SK-N-SH (cell line): ENCODE results near the gene HDGF. TPM values are rescaled to one million over a fixed set of nuclear protein-coding genes. Genes with fewer than 3 reads are reported as not detected.

Source experiments
- CTCF ChIA-PET: fragments of 300-600, 350-600 bp; formaldehyde crosslinking; extraction: SDS; loops from one replicate; lab custom pipeline; 2021; lab: Yijun Ruan, JAX
- POLR2A ChIA-PET: fragments of 350-600 bp; sonication (Branson Sonifier 250); formaldehyde crosslinking; extraction: SDS; loops from one replicate; lab custom pipeline; 2020; ENCODE audit warnings: antibody characterized with exemption, inconsistent platforms; lab: Yijun Ruan, JAX
- DNase-seq: peaks from one replicate; pipeline ENCODE4 v3.0.0; 2012
- H2AFZ ChIP-seq: fragments of 200-600 bp; sonication (generic); 2 replicates; pipeline ENCODE4 v1.8.1; 2016; ENCODE audit warnings: antibody characterized with exemption, mild to moderate bottlenecking, low read depth
- H3F3A ChIP-seq: fragments of 200-600 bp; sonication (generic); replicated peaks from 2 replicates; pipeline ENCODE3; 2016; ENCODE audit warnings: antibody characterized with exemption, mild to moderate bottlenecking; ENCODE audit not compliant: insufficient read depth
- H3K27ac ChIP-seq, 2 experiments: fragments of 200-500 bp in 1 of 2; fragments of 200-600 bp in 1 of 2; sonication (Bioruptor generic) in 1 of 2; sonication (generic), shearing (Covaris generic) in 1 of 2; 2 replicates each; pipeline versions ENCODE4 v1.5.1 to v1.6.1; 2014 to 2016; ENCODE audit warnings: low read depth in 2 of 2, inconsistent platforms in 1 of 2, low read length in 1 of 2, mild to moderate bottlenecking in 1 of 2, mixed read lengths in 1 of 2
- H3K27me3 ChIP-seq: fragments of 200-600 bp; sonication (generic), shearing (Covaris generic); 2 replicates; pipeline ENCODE4 v1.6.1; 2016; ENCODE audit warnings: mixed run types; ENCODE audit not compliant: insufficient read depth
- H3K36me3 ChIP-seq, 2 experiments: fragments of 200-500 bp in 1 of 2; fragments of 200-600 bp in 1 of 2; sonication (Bioruptor generic) in 1 of 2; sonication (generic) in 1 of 2; replicated peaks in 1 of 2; 2 replicates each; pipeline versions ENCODE3 to v1.5.1; 2014 to 2016; ENCODE audit warnings: low read length in 1 of 2, mild to moderate bottlenecking in 1 of 2; ENCODE audit not compliant: insufficient read depth in 2 of 2, control insufficient read depth in 1 of 2
- H3K4me1 ChIP-seq, 2 experiments: fragments of 200-500 bp in 1 of 2; fragments of 200-600 bp in 1 of 2; sonication (Bioruptor generic) in 1 of 2; sonication (generic), shearing (Covaris generic) in 1 of 2; 2 replicates each; pipeline versions ENCODE4 v1.5.1 to v1.6.1; 2014 to 2016; ENCODE audit warnings: low read depth in 1 of 2, low read length in 1 of 2, mixed run types in 1 of 2; ENCODE audit not compliant: insufficient read depth in 2 of 2, control insufficient read depth in 1 of 2
- H3K4me2 ChIP-seq: fragments of 200-600 bp; sonication (generic), shearing (Covaris generic); 2 replicates; pipeline ENCODE4 v1.6.1; 2017; ENCODE audit warnings: mixed run types
- H3K4me3 ChIP-seq, 2 experiments: fragments of 200-500 bp in 1 of 2; fragments of 200-600 bp in 1 of 2; sonication (Bioruptor generic) in 1 of 2; sonication (generic), shearing (Covaris generic) in 1 of 2; 2 replicates each; pipeline versions ENCODE4 v1.5.1 to v1.8.1; 2014 to 2016; ENCODE audit warnings: low read depth in 2 of 2, inconsistent platforms in 1 of 2, low read length in 1 of 2, mild to moderate bottlenecking in 1 of 2, mixed read lengths in 1 of 2, moderate library complexity in 1 of 2
- H3K79me2 ChIP-seq: fragments of 200-600 bp; sonication (generic); 2 replicates; pipeline ENCODE4 v1.8.1; 2017; ENCODE audit warnings: mild to moderate bottlenecking; ENCODE audit not compliant: insufficient read depth
- H3K9ac ChIP-seq: fragments of 200-600 bp; sonication (generic); 2 replicates; pipeline ENCODE4 v1.6.1; 2017; ENCODE audit warnings: mixed run types
- H3K9me2 ChIP-seq: fragments of 200-600 bp; sonication (generic); 2 replicates; pipeline ENCODE4 v1.6.1; 2017; ENCODE audit warnings: mixed run types
- H3K9me3 ChIP-seq: fragments of 200-600 bp; sonication (generic); 2 replicates; pipeline ENCODE4 v1.6.1; 2017; ENCODE audit warnings: mixed run types, mild to moderate bottlenecking, moderate library complexity
- H4K20me1 ChIP-seq: fragments of 200-600 bp; sonication (generic); 2 replicates; pipeline ENCODE4 v1.6.1; 2017; ENCODE audit warnings: mild to moderate bottlenecking, mixed run types; ENCODE audit not compliant: insufficient read depth
- CHD2 ChIP-seq: fragments of 150-350 bp; IDR thresholded peaks from 2 replicates; pipeline ENCODE4 v1.6.1; 2018; ENCODE audit warnings: low read length; ENCODE audit not compliant: partially characterized antibody
- EP300 ChIP-seq, 2 experiments: IDR thresholded peaks; 2 replicates each; pipeline versions ENCODE4 v1.4.0 to v1.6.1; 2012; ENCODE audit warnings: borderline replicate concordance in 1 of 2, low read depth in 1 of 2, low read length in 1 of 2
- EZH2phosphoT487 ChIP-seq: fragments of 200-600 bp; sonication (generic); IDR thresholded peaks from 2 replicates; pipeline ENCODE4 v1.6.1; 2017; ENCODE audit warnings: low read depth, mixed run types, mild to moderate bottlenecking, antibody characterized with exemption, moderate library complexity, borderline replicate concordance
- FOSL2 ChIP-seq: IDR thresholded peaks from 2 replicates; pipeline ENCODE4 v1.4.0; 2012; ENCODE audit warnings: low read depth, mild to moderate bottlenecking, moderate library complexity, borderline replicate concordance
- FOXJ3 ChIP-seq: sonication (generic); formaldehyde crosslinking; IDR thresholded peaks from 2 replicates; pipeline ENCODE4 v1.5.1; 2020; ENCODE audit warnings: mild to moderate bottlenecking, missing genetic modification reagents
- GATA2 ChIP-seq: sonication (generic); formaldehyde crosslinking; IDR thresholded peaks from 2 replicates; pipeline ENCODE4 v1.5.0; 2020; ENCODE audit warnings: mild to moderate bottlenecking, missing genetic modification reagents
- MEF2A ChIP-seq: IDR thresholded peaks from 2 replicates; pipeline ENCODE4 v1.4.0; 2012; ENCODE audit warnings: low read depth, borderline replicate concordance
- MXI1 ChIP-seq: IDR thresholded peaks from 2 replicates; pipeline ENCODE4 v1.6.1; 2012; ENCODE audit warnings: mild to moderate bottlenecking, low read depth, low read length, improper control_type of control experiment
- POLR2AphosphoS5 ChIP-seq: IDR thresholded peaks from 2 replicates; pipeline ENCODE4 v1.6.1; 2012; ENCODE audit warnings: low read depth, low read length
- RAD21 ChIP-seq: IDR thresholded peaks from 2 replicates; pipeline ENCODE4 v1.6.1; 2012; ENCODE audit warnings: mild to moderate bottlenecking, low read length
- RFX5 ChIP-seq: IDR thresholded peaks from 2 replicates; pipeline ENCODE4 v1.6.1; 2012; ENCODE audit warnings: mild to moderate bottlenecking, improper control_type of control experiment, low read length
- RXRA ChIP-seq: IDR thresholded peaks from 2 replicates; pipeline ENCODE4 v1.4.0; 2012; ENCODE audit warnings: low read depth, mild to moderate bottlenecking, borderline replicate concordance
- SIN3A ChIP-seq: IDR thresholded peaks from 2 replicates; pipeline ENCODE4 v1.6.1; 2012; ENCODE audit warnings: low read depth, mild to moderate bottlenecking, low read length, moderate library complexity, borderline replicate concordance
- SMC3 ChIP-seq: IDR thresholded peaks from 2 replicates; pipeline ENCODE4 v1.6.1; 2012; ENCODE audit warnings: low read depth, low read length, improper control_type of control experiment
- TAF1 ChIP-seq: IDR thresholded peaks from 2 replicates; pipeline ENCODE4 v1.6.1; 2012; ENCODE audit warnings: low read depth, mild to moderate bottlenecking, low read length, moderate library complexity, borderline replicate concordance
- TEAD4 ChIP-seq: IDR thresholded peaks from 2 replicates; pipeline ENCODE4 v1.4.0; 2012; ENCODE audit warnings: mild to moderate bottlenecking, borderline replicate concordance; ENCODE audit not compliant: insufficient read depth
- WGBS: methylation state at CpG from one replicate; pipeline ENCODE4 v1.1.6; 2017; ENCODE audit warnings: low lambda C conversion rate; 5-methylcytosine and 5-hydroxymethylcytosine counted together
- polyA plus RNA-seq, 3 experiments: library from polyadenylated mRNA; depleted of rRNA; stranded (reverse); fragments of >200 nt; gene quantifications; 2 replicates each; pipeline ENCODE4 v1.2.3, GENCODE V29; 2012
- TF ChIP-seq, protein P1 (sequence below): fragments of 150-350 bp; IDR thresholded peaks from 2 replicates; pipeline ENCODE4 v1.6.1; 2017; ENCODE audit warnings: antibody characterized with exemption, low read length, low read depth, borderline replicate concordance
- TF ChIP-seq, protein P2 (sequence below): IDR thresholded peaks from 2 replicates; pipeline ENCODE4 v1.4.0; 2012; ENCODE audit warnings: low read depth, borderline replicate concordance
- TF ChIP-seq, protein P3 (sequence below): fragments of 200-600 bp; sonication (generic); IDR thresholded peaks from 2 replicates; pipeline ENCODE4 v1.6.1; 2017; ENCODE audit warnings: antibody characterized with exemption, mild to moderate bottlenecking, moderate library complexity

The HDGF gene
- polyA plus RNA-seq, 1 of the 3 experiments (the other 2 are of a cell fraction) = 152 TPM

DNA sequence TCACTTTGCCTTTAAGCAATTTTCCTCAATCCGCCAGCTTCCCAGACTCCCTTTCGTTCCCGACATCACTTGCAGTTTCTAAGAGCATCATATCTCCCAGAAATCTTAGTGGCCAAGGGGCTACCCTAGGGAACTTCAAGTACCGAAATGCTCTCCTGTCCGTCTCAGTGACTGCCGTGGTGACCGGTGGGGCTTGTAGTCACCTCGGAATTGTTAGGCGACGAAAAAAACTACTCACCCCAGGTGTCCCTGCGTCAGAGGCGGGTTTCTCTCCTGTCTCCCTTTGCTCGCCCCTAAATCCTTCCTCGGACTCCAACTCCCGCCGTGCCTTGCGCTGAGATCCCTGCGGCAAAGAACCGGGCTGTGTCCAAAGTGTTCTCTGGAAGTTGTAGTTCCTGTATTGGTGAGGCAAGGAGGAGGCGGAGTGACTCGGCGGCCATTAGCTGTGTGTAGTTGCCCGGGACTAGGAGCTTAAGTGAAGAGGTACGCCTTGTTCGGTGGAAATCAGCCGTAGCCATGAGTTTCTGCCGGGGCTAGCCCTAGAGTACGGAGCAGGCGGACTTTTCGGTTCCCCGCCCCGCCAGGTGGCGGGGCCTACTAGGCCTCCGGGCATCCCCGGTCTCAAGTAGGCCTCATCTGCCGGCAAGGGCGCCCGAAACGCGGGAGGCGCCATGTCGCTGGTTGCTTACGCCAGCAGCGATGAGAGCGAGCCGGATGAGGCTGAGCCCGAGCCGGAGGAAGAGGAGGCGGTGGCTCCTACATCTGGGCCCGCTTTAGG lies 15.8 kb upstream of the HDGF start, which contains the start of gene PRCC (continued):
- TF ChIP-seq MEF2A = no peak
- TF ChIP-seq, protein P1, sequence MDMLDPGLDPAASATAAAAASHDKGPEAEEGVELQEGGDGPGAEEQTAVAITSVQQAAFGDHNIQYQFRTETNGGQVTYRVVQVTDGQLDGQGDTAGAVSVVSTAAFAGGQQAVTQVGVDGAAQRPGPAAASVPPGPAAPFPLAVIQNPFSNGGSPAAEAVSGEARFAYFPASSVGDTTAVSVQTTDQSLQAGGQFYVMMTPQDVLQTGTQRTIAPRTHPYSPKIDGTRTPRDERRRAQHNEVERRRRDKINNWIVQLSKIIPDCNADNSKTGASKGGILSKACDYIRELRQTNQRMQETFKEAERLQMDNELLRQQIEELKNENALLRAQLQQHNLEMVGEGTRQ = no peak
- TF ChIP-seq RAD21 = peak; percentile 29; the same call in 1 of the 2 replicates
- 0 out of 2 replicates have a peak, but pooled peaks have one; percentile 1 for TF ChIP-seq SMC3
- TF ChIP-seq, protein P2, sequence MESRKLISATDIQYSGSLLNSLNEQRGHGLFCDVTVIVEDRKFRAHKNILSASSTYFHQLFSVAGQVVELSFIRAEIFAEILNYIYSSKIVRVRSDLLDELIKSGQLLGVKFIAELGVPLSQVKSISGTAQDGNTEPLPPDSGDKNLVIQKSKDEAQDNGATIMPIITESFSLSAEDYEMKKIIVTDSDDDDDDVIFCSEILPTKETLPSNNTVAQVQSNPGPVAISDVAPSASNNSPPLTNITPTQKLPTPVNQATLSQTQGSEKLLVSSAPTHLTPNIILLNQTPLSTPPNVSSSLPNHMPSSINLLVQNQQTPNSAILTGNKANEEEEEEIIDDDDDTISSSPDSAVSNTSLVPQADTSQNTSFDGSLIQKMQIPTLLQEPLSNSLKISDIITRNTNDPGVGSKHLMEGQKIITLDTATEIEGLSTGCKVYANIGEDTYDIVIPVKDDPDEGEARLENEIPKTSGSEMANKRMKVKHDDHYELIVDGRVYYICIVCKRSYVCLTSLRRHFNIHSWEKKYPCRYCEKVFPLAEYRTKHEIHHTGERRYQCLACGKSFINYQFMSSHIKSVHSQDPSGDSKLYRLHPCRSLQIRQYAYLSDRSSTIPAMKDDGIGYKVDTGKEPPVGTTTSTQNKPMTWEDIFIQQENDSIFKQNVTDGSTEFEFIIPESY = 0 out of 2 replicates have a peak, but pooled peaks have one; percentile 46
- TF ChIP-seq FOSL2 = no peak
- no peak; the same call in 1 of the 2 replicates for TF ChIP-seq POLR2AphosphoS5
- no peak for TF ChIP-seq SIN3A
- no peak for TF ChIP-seq TEAD4

DNA sequence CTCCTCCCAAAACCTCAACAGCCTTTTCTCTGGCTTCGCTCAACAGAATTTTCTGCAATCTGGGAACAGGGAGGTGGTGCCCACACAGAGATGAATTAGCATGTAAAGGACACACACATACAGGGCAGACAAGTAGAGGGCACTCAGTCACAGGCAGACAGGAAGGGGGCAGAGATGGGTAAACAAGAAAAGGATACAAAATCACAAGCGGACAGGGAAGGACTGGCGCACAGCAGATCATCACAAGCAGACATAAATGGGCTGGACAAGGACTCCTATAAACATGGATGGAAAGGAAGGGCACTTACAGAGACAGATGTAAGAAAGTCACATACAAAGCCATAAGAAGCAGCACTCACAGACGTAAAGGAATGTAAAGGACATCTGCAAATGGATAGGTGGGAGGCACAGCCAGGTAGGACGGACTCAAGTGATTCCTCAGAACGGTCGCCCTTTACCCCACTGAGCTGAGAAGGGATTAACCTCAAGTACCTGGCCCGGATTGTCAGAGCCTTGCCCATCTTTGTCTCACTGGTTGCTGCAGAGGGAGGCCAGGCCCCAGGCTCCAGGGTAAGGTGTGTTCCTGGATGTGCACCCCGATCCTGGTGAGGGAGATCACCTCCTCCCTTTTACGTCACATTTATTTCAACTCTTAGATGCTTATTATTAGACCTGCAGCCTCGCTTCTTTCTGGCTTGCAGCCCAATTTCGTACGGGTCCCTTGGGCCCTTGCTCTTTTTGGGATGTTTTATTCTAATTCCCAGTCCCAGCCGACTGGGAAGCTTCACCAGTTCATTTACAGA lies 15.0 kb upstream of the HDGF start:
- Histone ChIP-seq H4K20me1 (peaks cover 9% of the 10 kb centered on the region; the same call in 1 of the 2 replicates), H3K4me1 (peaks cover 20 to 21% of the 10 kb centered on the region in 2 experiments; a peak in 3 of 4 replicates)
- TF ChIP-seq FOXJ3 (CRISPR knock-in tag) = no peak
- no peak for TF ChIP-seq EZH2phosphoT487
- TF ChIP-seq MXI1 = no peak
- no peak for TF ChIP-seq TAF1
- no peak for TF ChIP-seq EP300 (IDR thresholded peaks at IDR 0.05; ENCODE audit: borderline replicate concordance in 1 of 2, low read depth in 1 of 2, low read length in 1 of 2)
- no peak for TF ChIP-seq FOSL2
- peak; percentile 3; the same call in 1 of the 2 replicates for TF ChIP-seq SMC3
- TF ChIP-seq MEF2A = no peak
- TF ChIP-seq CHD2 = no peak
- TF ChIP-seq RAD21 = no peak
- TF ChIP-seq RXRA = no peak
- TF ChIP-seq SIN3A = 0 out of 2 replicates have a peak, but pooled peaks have one; percentile 4
- TF ChIP-seq, protein P3, sequence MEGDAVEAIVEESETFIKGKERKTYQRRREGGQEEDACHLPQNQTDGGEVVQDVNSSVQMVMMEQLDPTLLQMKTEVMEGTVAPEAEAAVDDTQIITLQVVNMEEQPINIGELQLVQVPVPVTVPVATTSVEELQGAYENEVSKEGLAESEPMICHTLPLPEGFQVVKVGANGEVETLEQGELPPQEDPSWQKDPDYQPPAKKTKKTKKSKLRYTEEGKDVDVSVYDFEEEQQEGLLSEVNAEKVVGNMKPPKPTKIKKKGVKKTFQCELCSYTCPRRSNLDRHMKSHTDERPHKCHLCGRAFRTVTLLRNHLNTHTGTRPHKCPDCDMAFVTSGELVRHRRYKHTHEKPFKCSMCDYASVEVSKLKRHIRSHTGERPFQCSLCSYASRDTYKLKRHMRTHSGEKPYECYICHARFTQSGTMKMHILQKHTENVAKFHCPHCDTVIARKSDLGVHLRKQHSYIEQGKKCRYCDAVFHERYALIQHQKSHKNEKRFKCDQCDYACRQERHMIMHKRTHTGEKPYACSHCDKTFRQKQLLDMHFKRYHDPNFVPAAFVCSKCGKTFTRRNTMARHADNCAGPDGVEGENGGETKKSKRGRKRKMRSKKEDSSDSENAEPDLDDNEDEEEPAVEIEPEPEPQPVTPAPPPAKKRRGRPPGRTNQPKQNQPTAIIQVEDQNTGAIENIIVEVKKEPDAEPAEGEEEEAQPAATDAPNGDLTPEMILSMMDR = no peak
- no peak for TF ChIP-seq GATA2 (CRISPR knock-in tag)
- no peak for TF ChIP-seq RFX5
- TF ChIP-seq, all 33 proteins: peak for 2
- POLR2A ChIA-PET = interaction anchor here (0.7 to 3.9 kb wide), 9 partner anchors 10 to 94 kb away, joined by 3 to 27 read pairs (median 4); partner anchors contain the start of genes HDGF, ISG20L2, METTL25B and MRPL24
- Histone ChIP-seq H3K9me3 (no peaks in the 10 kb centered on the region), H3K27ac (peak overlapping the region; percentile 71 to 88), H3K36me3 (peaks cover 15 to 16% of the 10 kb centered on the region in 2 experiments), H3K4me3 (peak overlapping the region; percentile 63 to 75), H3K4me2 (peak overlapping the region; percentile 83), H3K9ac (peak overlapping the region; percentile 82), H3K9me2 (no peaks in the 10 kb centered on the region), H2AFZ (peak overlapping the region; percentile 85), H3F3A (no peaks in the 10 kb centered on the region), H3K79me2 (peaks cover 54% of the 10 kb centered on the region), H3K27me3 (no peaks in the 10 kb centered on the region)
- DNase-seq = peak; percentile 47
- 14% methylated on average over 13 of the region's 14 CpGs for WGBS
- CTCF ChIA-PET = interaction anchor here (0.7 to 9.5 kb wide), 16 partner anchors 15 to 409 kb away, joined by 3 to 64 read pairs (median 4); partner anchors contain the start of genes HDGF, INSRR, METTL25B and MRPL24
